ENCODE data around the gene PAX2.

PAX2 gene

DNA sequence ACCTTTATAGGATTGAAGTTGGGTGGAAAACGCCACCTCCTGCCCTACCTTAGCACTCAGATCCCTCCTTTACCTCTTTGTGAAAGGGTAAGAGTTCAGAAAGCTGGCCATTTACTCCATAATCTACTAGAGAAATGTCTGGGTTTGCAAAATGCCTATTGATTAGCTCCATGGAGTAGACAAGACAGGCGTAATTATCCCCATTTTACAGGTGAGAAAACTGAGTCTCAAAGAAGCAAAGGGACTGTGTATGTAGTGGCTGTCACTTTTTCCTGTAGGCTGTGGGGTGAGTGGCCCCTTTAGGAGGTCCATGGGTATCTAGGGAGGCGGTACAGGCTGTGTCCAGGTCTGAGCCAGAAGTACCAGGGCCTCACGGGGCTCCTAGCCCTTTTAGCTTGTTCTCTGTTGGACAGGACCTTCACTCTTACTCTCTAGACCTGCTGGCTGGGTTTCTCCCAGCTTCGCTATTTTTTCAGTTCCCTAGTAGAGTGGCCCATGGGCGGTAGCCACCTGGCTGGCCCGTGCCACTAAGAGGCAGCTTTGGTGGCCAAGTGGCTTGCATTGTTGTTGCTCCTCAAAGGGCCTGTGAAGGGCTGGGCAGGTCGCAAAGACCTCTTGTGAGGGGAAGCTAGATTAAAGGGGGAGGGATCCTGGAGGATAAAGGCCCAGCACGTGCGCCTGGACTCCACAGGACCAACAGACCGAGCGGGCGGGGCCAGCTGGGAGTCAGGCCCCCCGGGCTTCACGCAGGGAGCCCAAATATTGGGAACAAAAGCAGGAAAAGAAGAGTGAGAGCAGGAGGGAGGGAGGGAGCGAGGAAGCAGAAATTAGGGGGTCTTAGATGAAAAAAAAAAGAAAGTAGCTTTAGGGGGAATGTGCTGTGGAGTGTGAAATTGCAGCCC, 4.7 kb upstream of the PAX2 start:
- WGBS, 2 experiments (ENCODE audit: insufficient coverage in 2 of 2), result 9 to 11% methylated on average over 12 to 15 of the region's 16 CpGs
- Histone ChIP-seq H3K4me1 (ENCODE audit: control insufficient read depth, insufficient read depth, low read length, poor library complexity, severe bottlenecking) (peaks cover 23% of the 10 kb centered on the region), H3K4me3 (ENCODE audit: extremely low read depth, insufficient read depth, low read length, poor library complexity, severe bottlenecking) (no peak overlapping the region), H3K9me3 (ENCODE audit: control insufficient read depth, low read length) (no peaks in the 10 kb centered on the region), H3K36me3 (ENCODE audit: control insufficient read depth, insufficient read depth, low read length) (no peaks in the 10 kb centered on the region), H3K27ac (ENCODE audit: low read depth, low read length, severe bottlenecking) (no peak overlapping the region)

DNA sequence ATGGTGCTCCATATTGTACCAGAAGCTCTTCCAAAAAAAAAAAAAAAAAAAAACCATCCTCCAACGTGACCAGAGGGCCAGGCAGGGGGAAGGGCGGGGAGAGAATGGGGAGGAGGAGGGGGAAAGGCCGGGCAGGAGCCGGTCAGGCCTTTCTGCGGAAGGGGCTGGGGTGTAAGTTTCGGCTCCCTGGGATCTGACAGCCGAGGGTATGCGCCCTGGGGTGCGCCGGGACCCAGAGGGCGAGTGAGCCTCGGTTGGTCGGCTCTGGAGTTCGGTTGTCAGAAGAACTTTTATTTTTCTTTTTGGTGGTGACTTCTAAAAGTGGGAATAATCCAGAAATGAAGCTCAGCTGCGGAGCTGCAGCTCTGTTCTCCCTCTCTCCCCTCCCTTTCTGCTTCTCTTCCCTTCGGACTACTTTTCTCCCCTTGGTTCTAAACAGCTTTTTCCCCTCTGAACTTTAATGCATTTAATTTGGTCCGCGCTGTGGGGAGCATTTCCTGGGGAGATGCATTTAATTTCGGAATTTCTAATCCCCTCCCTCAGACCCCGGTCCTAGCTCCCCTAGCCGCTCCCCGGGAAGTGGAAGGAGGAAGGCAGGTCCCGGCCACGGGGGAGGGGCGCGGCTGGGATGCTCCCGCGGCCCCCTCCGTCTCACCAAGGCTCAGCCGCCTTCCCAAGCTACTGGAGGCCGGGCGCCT, 3.9 kb upstream of the PAX2 start:
- H3K9me3 ChIP-seq (ENCODE audit: control insufficient read depth, low read length), result no peaks in the 10 kb centered on the region
- no peak overlapping the region for H3K27ac ChIP-seq (ENCODE audit: low read depth, low read length, severe bottlenecking)
- WGBS, 2 experiments (ENCODE audit: insufficient coverage in 2 of 2), result 0 to 4% methylated on average over 15 to 21 of the region's 32 CpGs
- H3K36me3 ChIP-seq (ENCODE audit: control insufficient read depth, insufficient read depth, low read length), result no peaks in the 10 kb centered on the region
- H3K4me3 ChIP-seq (ENCODE audit: extremely low read depth, insufficient read depth, low read length, poor library complexity, severe bottlenecking), result no peak overlapping the region
- H3K4me1 ChIP-seq (ENCODE audit: control insufficient read depth, insufficient read depth, low read length, poor library complexity, severe bottlenecking), result peaks cover 24% of the 10 kb centered on the region

- Histone ChIP-seq H3K27ac (ENCODE audit: low read depth, low read length, severe bottlenecking) (no peak overlapping the region), H3K4me3 (ENCODE audit: extremely low read depth, insufficient read depth, low read length, poor library complexity, severe bottlenecking) (no peak overlapping the region), H3K9me3 (ENCODE audit: control insufficient read depth, low read length) (no peaks in the 10 kb centered on the region), H3K4me1 (ENCODE audit: control insufficient read depth, insufficient read depth, low read length, poor library complexity, severe bottlenecking) (peaks cover 19% of the 10 kb centered on the region), H3K36me3 (ENCODE audit: control insufficient read depth, insufficient read depth, low read length) (no peaks in the 10 kb centered on the region)
- 2 to 3% methylated on average over 20 of the region's 37 CpGs for WGBS, 2 experiments (ENCODE audit: insufficient coverage in 2 of 2)
Measured at GRCh38 chr10:100742076-100742771, 3.2 kb upstream of the PAX2 start.

DNA sequence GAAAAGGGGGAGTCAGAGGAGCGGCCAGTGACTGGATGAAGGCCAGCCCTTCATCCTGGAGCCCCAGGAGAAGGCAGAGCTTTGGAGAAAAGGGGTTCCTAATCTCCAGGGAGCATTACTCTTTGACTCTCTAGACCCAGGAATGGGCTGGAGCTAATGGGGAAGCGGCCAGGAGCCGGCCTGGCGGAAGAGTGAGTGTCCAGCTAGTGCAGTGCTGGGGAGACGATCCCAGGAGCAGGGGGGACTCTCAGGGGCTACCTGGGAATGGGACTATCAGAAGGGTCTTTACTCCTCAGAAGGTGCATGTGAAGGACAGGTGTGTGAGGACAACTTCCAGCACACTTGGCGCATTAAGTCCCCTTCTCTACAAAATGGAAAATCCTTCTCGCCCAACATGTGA, 2.4 kb upstream of the PAX2 start:
- H3K4me1 ChIP-seq (ENCODE audit: control insufficient read depth, insufficient read depth, low read length, poor library complexity, severe bottlenecking), result peaks cover 17% of the 10 kb centered on the region
- no peak overlapping the region for H3K27ac ChIP-seq (ENCODE audit: low read depth, low read length, severe bottlenecking)
- 15 to 19% methylated on average over 4 to 5 of the region's 7 CpGs for WGBS, 2 experiments (ENCODE audit: insufficient coverage in 2 of 2)
- H3K36me3 ChIP-seq (ENCODE audit: control insufficient read depth, insufficient read depth, low read length), result no peaks in the 10 kb centered on the region
- no peaks in the 10 kb centered on the region for H3K9me3 ChIP-seq (ENCODE audit: control insufficient read depth, low read length)
- no peak overlapping the region for H3K4me3 ChIP-seq (ENCODE audit: extremely low read depth, insufficient read depth, low read length, poor library complexity, severe bottlenecking)

DNA sequence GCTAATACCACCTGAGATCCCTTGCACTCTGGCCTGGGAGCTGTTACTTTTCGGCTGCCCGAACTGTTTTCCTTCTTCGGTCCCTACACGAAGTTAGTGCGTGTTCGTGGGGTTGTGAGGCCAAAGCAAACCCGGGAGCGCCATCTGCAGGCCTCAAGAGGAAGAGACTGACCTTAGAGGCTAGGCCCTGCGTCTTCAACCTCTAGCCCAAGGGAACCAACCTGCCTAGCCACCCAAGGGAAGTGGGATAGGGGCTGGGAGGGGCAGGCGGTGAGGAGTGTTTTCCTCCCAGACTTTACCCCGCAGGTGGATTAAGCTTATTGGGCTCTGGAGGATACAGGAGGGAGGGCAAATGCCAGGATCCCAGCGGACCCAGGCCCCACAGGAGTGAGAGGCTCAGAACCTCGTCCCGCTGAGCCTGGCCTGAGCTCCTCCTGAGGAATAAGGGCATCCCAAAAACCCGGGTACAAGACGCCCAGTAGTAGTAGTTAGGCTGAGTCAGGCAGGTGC, 1.7 kb upstream of the PAX2 start:
- Histone ChIP-seq H3K36me3 (ENCODE audit: control insufficient read depth, insufficient read depth, low read length) (no peaks in the 10 kb centered on the region), H3K9me3 (ENCODE audit: control insufficient read depth, low read length) (no peaks in the 10 kb centered on the region), H3K4me1 (ENCODE audit: control insufficient read depth, insufficient read depth, low read length, poor library complexity, severe bottlenecking) (peaks cover 24% of the 10 kb centered on the region), H3K4me3 (ENCODE audit: extremely low read depth, insufficient read depth, low read length, poor library complexity, severe bottlenecking) (no peak overlapping the region), H3K27ac (ENCODE audit: low read depth, low read length, severe bottlenecking) (no peak overlapping the region)
- 1 to 2% methylated on average over 11 to 13 of the region's 16 CpGs for WGBS, 2 experiments (ENCODE audit: insufficient coverage in 2 of 2)

GRCh38 chr10:100744136-100744986, 1.0 kb upstream of the PAX2 start:
- no peaks in the 10 kb centered on the region for H3K36me3 ChIP-seq (ENCODE audit: control insufficient read depth, insufficient read depth, low read length)
- peak overlapping the region; percentile 26 for H3K4me3 ChIP-seq (ENCODE audit: extremely low read depth, insufficient read depth, low read length, poor library complexity, severe bottlenecking)
- H3K4me1 ChIP-seq (ENCODE audit: control insufficient read depth, insufficient read depth, low read length, poor library complexity, severe bottlenecking), result peaks cover 29% of the 10 kb centered on the region

GRCh38 chr10:100745882-100746783, 751 bp downstream of the PAX2 start:
- Histone ChIP-seq H3K9me3 (ENCODE audit: control insufficient read depth, low read length) (no peaks in the 10 kb centered on the region), H3K4me3 (ENCODE audit: extremely low read depth, insufficient read depth, low read length, poor library complexity, severe bottlenecking) (peak overlapping the region; percentile 26), H3K36me3 (ENCODE audit: control insufficient read depth, insufficient read depth, low read length) (no peaks in the 10 kb centered on the region), H3K4me1 (ENCODE audit: control insufficient read depth, insufficient read depth, low read length, poor library complexity, severe bottlenecking) (peaks cover 29% of the 10 kb centered on the region), H3K27ac (ENCODE audit: low read depth, low read length, severe bottlenecking) (no peak overlapping the region)
- 0% methylated on average over 32 to 44 of the region's 54 CpGs for WGBS, 2 experiments (ENCODE audit: insufficient coverage in 2 of 2)

More at GRCh38 chr10:100744136-100744986, 1.0 kb upstream of the PAX2 start:
- no peak overlapping the region for H3K27ac ChIP-seq (ENCODE audit: low read depth, low read length, severe bottlenecking)
- WGBS, 2 experiments (ENCODE audit: insufficient coverage in 2 of 2), result 1 to 3% methylated on average over 36 to 57 of the region's 65 CpGs
- no peaks in the 10 kb centered on the region for H3K9me3 ChIP-seq (ENCODE audit: control insufficient read depth, low read length)

GRCh38 chr10:100746784-100747455, 1.5 kb downstream of the PAX2 start:
- no peak overlapping the region for H3K27ac ChIP-seq (ENCODE audit: low read depth, low read length, severe bottlenecking)

More at GRCh38 chr10:100746784-100747455, 1.5 kb downstream of the PAX2 start:
- Histone ChIP-seq H3K36me3 (ENCODE audit: control insufficient read depth, insufficient read depth, low read length) (no peaks in the 10 kb centered on the region), H3K4me3 (ENCODE audit: extremely low read depth, insufficient read depth, low read length, poor library complexity, severe bottlenecking) (no peak overlapping the region), H3K9me3 (ENCODE audit: control insufficient read depth, low read length) (no peaks in the 10 kb centered on the region), H3K4me1 (ENCODE audit: control insufficient read depth, insufficient read depth, low read length, poor library complexity, severe bottlenecking) (peaks cover 26% of the 10 kb centered on the region)
- WGBS, 2 experiments (ENCODE audit: insufficient coverage in 2 of 2), result 1 to 4% methylated on average over 7 to 8 of the region's 9 CpGs

All from mesodermal cell (in vitro differentiated cells).